MM.1S (cell line): ENCODE measurements around the gene RNASE2.
"Not testable (repeated sequence)": the region's sequence is repeated elsewhere in the genome, so short reads cannot be mapped to it uniquely, and the experiment has no call there.

Experiments used
- CTCF ChIP-seq: fragments of 300-600 bp; sonication (generic); IDR thresholded peaks from 2 replicates; pipeline ENCODE4 v1.5.1; 2016; ENCODE audit warnings: antibody characterized with exemption, low read length, mixed read lengths
- EZH2 ChIP-seq: fragments of 300-600 bp; sonication (generic); optimal IDR thresholded peaks from 2 replicates; pipeline ENCODE3; 2017; ENCODE audit warnings: low read depth, mild to moderate bottlenecking, antibody characterized with exemption, low read length, mixed read lengths

- TF ChIP-seq EZH2, CTCF: not testable (repeated sequence)
Observed at GRCh38 chr14:20958946-20959345, 3.7 kb downstream of the RNASE2 start.
